ENCODE measurements around the gene MAP2K6.

Gene MAP2K6

GRCh38 chr17:69528035-69528434, 113.5 kb downstream of the MAP2K6 start:
- no peak for DNase-seq (ENCODE audit: low read depth in 2 of 3, low spot score in 1 of 3)

GRCh38 chr17:69533481-69534234, 119.2 kb downstream of the MAP2K6 start:
- DNase-seq (ENCODE audit: low read depth in 2 of 3, low spot score in 1 of 3): no peak

GRCh38 chr17:69534235-69534621, 119.7 kb downstream of the MAP2K6 start:
- DNase-seq (ENCODE audit: low read depth in 2 of 3, low spot score in 1 of 3): no peak

- DNase-seq (ENCODE audit: low read depth in 2 of 3, low spot score in 1 of 3): no peak
Measured at GRCh38 chr17:69535016-69535570, 120.6 kb downstream of the MAP2K6 start.

GRCh38 chr17:69538795-69539194, 124.3 kb downstream of the MAP2K6 start:
- no peak for DNase-seq (ENCODE audit: low read depth in 2 of 3, low spot score in 1 of 3)

GRCh38 chr17:69539274-69539673, 124.8 kb downstream of the MAP2K6 start:
- no peak for DNase-seq (ENCODE audit: low read depth in 2 of 3, low spot score in 1 of 3)

- no peak for DNase-seq (ENCODE audit: low read depth in 2 of 3, low spot score in 1 of 3)
Measured at GRCh38 chr17:69539781-69540319, 125.4 kb downstream of the MAP2K6 start.

- no peak for DNase-seq (ENCODE audit: low read depth in 2 of 3, low spot score in 1 of 3)
Measured at GRCh38 chr17:69540356-69540755, 125.9 kb downstream of the MAP2K6 start.

- no peak for DNase-seq (ENCODE audit: low read depth in 2 of 3, low spot score in 1 of 3)
Measured at GRCh38 chr17:69547230-69547629, 132.7 kb downstream of the MAP2K6 start.

- DNase-seq (ENCODE audit: low read depth in 2 of 3, low spot score in 1 of 3): no peak
Measured at GRCh38 chr17:69547947-69548346, 133.4 kb downstream of the MAP2K6 start.

- DNase-seq (ENCODE audit: low read depth in 2 of 3, low spot score in 1 of 3): no peak
Measured at GRCh38 chr17:69551212-69552010, 136.9 kb downstream of the MAP2K6 start.

- no peak for DNase-seq (ENCODE audit: low read depth in 2 of 3, low spot score in 1 of 3)
Measured at GRCh38 chr17:69552986-69553667, 138.6 kb downstream of the MAP2K6 start.

GRCh38 chr17:69555056-69555455, 140.6 kb downstream of the MAP2K6 start:
- no peak for DNase-seq (ENCODE audit: low read depth in 2 of 3, low spot score in 1 of 3)

- no peak for DNase-seq (ENCODE audit: low read depth in 2 of 3, low spot score in 1 of 3)
Measured at GRCh38 chr17:69557339-69557738, 142.8 kb downstream of the MAP2K6 start.

GRCh38 chr17:69558796-69559195, 144.3 kb downstream of the MAP2K6 start:
- DNase-seq (ENCODE audit: low read depth in 2 of 3, low spot score in 1 of 3): no peak

- no peak for DNase-seq (ENCODE audit: low read depth in 2 of 3, low spot score in 1 of 3)
Measured at GRCh38 chr17:69560987-69561441, 146.5 kb downstream of the MAP2K6 start.

GRCh38 chr17:69561462-69561861, 147.0 kb downstream of the MAP2K6 start:
- no peak for DNase-seq (ENCODE audit: low read depth in 2 of 3, low spot score in 1 of 3)

GRCh38 chr17:69565447-69565846, 150.9 kb downstream of the MAP2K6 start:
- DNase-seq (ENCODE audit: low read depth in 2 of 3, low spot score in 1 of 3): no peak

- DNase-seq (ENCODE audit: low read depth in 2 of 3, low spot score in 1 of 3): no peak
Measured at GRCh38 chr17:69567130-69567529, 152.6 kb downstream of the MAP2K6 start.

GRCh38 chr17:69572747-69573146, 158.2 kb downstream of the MAP2K6 start:
- no peak for DNase-seq (ENCODE audit: low read depth in 2 of 3, low spot score in 1 of 3)

- DNase-seq (ENCODE audit: low read depth in 2 of 3, low spot score in 1 of 3): no peak
Measured at GRCh38 chr17:69573396-69573795, 158.9 kb downstream of the MAP2K6 start.

Measured in stimulated activated CD4-positive, alpha-beta T cell treated with anti-CD3 and anti-CD28 coated beads, Interleukin-12 subunit alpha, Interleukin-12 subunit beta, amount 100 ng/mL, for 48 hours (primary cell).